Smooth muscle cell (in vitro differentiated cells): ENCODE results near the gene LYRM7. TPM values are rescaled to one million over a fixed set of nuclear protein-coding genes. Genes with fewer than 3 reads are reported as not detected.
A peak's percentile ranks its signal among the peaks of the same experiment; 100 is the strongest.
"Not testable (repeated sequence)": the region's sequence is repeated elsewhere in the genome, so short reads cannot be mapped to it uniquely, and the experiment has no call there.

ENCODE experiments used
- DNase-seq: peaks from one replicate; lab custom pipeline; 2025; ENCODE audit not compliant: unreplicated experiment; lab: John Stamatoyannopoulos, UW
- H2AFZ ChIP-seq: fragments of 200-600 bp; sonication (generic); 2 replicates; pipeline ENCODE4 v1.6.0; 2016; ENCODE audit warnings: antibody characterized with exemption, low read depth, mild to moderate bottlenecking
- H3F3A ChIP-seq: fragments of 200-600 bp; sonication (generic); 2 replicates; pipeline ENCODE4 v1.6.0; 2017; ENCODE audit warnings: antibody characterized with exemption, low read depth
- H3K27ac ChIP-seq: fragments of 200-600 bp; sonication (generic); 2 replicates; pipeline ENCODE4 v1.5.1; 2016; ENCODE audit warnings: low read depth, mild to moderate bottlenecking
- H3K27me3 ChIP-seq: fragments of 200-600 bp; sonication (generic); 2 replicates; pipeline ENCODE4 v1.6.1; 2016; ENCODE audit warnings: low read depth, mild to moderate bottlenecking
- H3K36me3 ChIP-seq: fragments of 200-600 bp; sonication (generic); 2 replicates; pipeline ENCODE4 v1.5.1; 2016; ENCODE audit warnings: low read depth
- H3K4me1 ChIP-seq: fragments of 200-600 bp; sonication (generic); 2 replicates; pipeline ENCODE4 v1.5.1; 2016; ENCODE audit warnings: low read depth
- H3K4me2 ChIP-seq: fragments of 200-600 bp; sonication (generic); 2 replicates; pipeline ENCODE4 v1.6.0; 2016; ENCODE audit warnings: mild to moderate bottlenecking
- H3K4me3 ChIP-seq: fragments of 200-600 bp; sonication (generic); 2 replicates; pipeline ENCODE4 v1.5.1; 2016; ENCODE audit warnings: mild to moderate bottlenecking
- H3K79me2 ChIP-seq: fragments of 200-600 bp; sonication (generic); 2 replicates; pipeline ENCODE4 v1.6.0; 2016; ENCODE audit warnings: low read depth, mild to moderate bottlenecking
- H3K9ac ChIP-seq: fragments of 200-600 bp; sonication (generic); 2 replicates; pipeline ENCODE4 v1.6.0; 2016; ENCODE audit warnings: low read depth
- H3K9me3 ChIP-seq: fragments of 200-600 bp; sonication (generic); replicated peaks from 2 replicates; pipeline ENCODE4 v1.5.1; 2016; ENCODE audit warnings: low read depth
- H4K20me1 ChIP-seq: fragments of 200-600 bp; sonication (generic); 2 replicates; pipeline ENCODE4 v1.6.0; 2016; ENCODE audit warnings: low read depth
- WGBS: methylation state at CpG from one replicate; pipeline ENCODE4 v1.1.7; 2016; ENCODE audit warnings: low lambda C conversion rate; 5-methylcytosine and 5-hydroxymethylcytosine counted together
- polyA plus RNA-seq: library from polyadenylated mRNA; unstranded; fragments of >200 nt; fragmentation: Nextera tagmentation; extraction: Ambion mirVana; gene quantifications from 2 replicates; pipeline ENCODE4 v1.2.1, GENCODE V29; 2016
- total RNA-seq: library from RNA; depleted of rRNA; stranded (reverse); fragments of >200 nt; gene quantifications from 2 replicates; pipeline ENCODE4 v1.2.3, GENCODE V29; 2014
- TF ChIP-seq, protein P1 (sequence below): fragments of 200-600 bp; sonication (generic); IDR thresholded peaks from 2 replicates; pipeline ENCODE4 v1.5.1; 2017; ENCODE audit warnings: borderline replicate concordance, mild to moderate bottlenecking, antibody characterized with exemption; ENCODE audit not compliant: insufficient read depth, poor library complexity, severe bottlenecking

LYRM7 gene
- total and polyA plus RNA-seq, 2 experiments from 2014 or later = 6.7 to 11.5 TPM

DNA sequence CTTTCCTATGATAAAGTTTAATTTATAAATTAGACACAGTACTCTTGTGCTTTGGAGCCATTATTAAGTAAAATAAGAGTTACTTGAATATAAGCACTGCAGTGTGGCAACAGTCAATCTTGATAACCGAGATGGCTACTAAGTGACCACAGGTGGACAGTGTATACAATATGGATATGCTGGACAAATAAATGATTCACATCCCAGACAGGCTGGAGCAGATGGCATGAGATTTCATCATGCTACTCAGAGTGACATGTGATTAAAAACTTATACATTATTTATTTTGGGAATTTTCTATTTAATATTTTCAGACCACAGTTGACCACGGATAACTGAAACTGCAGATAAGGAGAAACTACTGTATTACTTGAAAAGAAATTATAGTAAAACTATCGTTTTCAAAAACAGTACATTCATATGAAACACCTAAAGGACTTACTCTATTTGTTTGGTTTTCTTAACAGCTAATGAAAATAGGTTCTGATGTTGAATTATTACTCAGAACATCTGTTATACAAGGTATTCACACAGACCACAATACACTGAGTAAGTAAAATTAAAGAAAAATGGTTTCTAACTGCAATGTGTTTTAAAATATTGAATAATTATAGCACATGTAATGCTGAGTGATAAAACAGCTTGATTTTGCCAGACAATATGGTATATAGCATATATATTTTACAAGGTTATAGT lies 16.0 kb downstream of the LYRM7 start:
- H3K4me2 ChIP-seq = no peak overlapping the region
- no peak overlapping the region for H3K9ac ChIP-seq
- H3K79me2 ChIP-seq = no peaks in the 10 kb centered on the region
- no peak overlapping the region for H3K27ac ChIP-seq
- TF ChIP-seq, protein P1, sequence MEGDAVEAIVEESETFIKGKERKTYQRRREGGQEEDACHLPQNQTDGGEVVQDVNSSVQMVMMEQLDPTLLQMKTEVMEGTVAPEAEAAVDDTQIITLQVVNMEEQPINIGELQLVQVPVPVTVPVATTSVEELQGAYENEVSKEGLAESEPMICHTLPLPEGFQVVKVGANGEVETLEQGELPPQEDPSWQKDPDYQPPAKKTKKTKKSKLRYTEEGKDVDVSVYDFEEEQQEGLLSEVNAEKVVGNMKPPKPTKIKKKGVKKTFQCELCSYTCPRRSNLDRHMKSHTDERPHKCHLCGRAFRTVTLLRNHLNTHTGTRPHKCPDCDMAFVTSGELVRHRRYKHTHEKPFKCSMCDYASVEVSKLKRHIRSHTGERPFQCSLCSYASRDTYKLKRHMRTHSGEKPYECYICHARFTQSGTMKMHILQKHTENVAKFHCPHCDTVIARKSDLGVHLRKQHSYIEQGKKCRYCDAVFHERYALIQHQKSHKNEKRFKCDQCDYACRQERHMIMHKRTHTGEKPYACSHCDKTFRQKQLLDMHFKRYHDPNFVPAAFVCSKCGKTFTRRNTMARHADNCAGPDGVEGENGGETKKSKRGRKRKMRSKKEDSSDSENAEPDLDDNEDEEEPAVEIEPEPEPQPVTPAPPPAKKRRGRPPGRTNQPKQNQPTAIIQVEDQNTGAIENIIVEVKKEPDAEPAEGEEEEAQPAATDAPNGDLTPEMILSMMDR = no peak
- no peak for DNase-seq
- 96% methylated on average over 3 of the region's 3 CpGs for WGBS
- H2AFZ ChIP-seq = no peak overlapping the region
- H4K20me1 ChIP-seq = no peaks in the 10 kb centered on the region
- no peaks in the 10 kb centered on the region for H3K36me3 ChIP-seq
- no peaks in the 10 kb centered on the region for H3F3A ChIP-seq
- H3K4me1 ChIP-seq = no peaks in the 10 kb centered on the region
- H3K27me3 ChIP-seq = no peaks in the 10 kb centered on the region
- H3K9me3 ChIP-seq = no peaks in the 10 kb centered on the region
- H3K4me3 ChIP-seq = no peak overlapping the region

DNA sequence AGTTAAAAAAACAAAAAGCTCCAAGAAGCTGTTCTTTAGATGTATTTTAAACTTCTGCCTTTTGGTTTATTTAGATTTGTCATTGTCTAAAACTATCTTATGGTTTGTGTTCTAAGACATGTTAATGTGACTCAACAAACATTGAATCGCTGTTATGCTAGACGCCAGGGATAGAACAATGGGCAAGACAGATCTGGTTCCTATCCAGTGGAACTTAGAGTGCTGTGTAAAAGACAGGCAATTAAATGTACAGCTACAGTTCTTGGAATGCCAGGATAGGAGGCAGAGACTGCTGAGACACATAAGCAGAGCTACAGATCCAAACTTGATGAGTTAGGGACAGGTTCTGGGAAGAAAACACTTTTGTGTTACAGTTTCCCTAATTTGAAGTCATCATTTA lies 22.4 kb downstream of the LYRM7 start:
- Histone ChIP-seq H3K4me1 (no peaks in the 10 kb centered on the region), H3K36me3 (no peaks in the 10 kb centered on the region), H3K4me3 (no peak overlapping the region), H3K4me2 (no peak overlapping the region), H3F3A (peaks cover 5% of the 10 kb centered on the region), H4K20me1 (no peaks in the 10 kb centered on the region), H3K79me2 (no peaks in the 10 kb centered on the region), H3K9ac (no peak overlapping the region), H2AFZ (no peak overlapping the region), H3K27me3 (no peaks in the 10 kb centered on the region), H3K27ac (peak overlapping the region; percentile 18), H3K9me3 (no peaks in the 10 kb centered on the region)
- no peak for DNase-seq
- TF ChIP-seq, protein P1 = no peak
- WGBS = 17% methylated on average over 2 of the region's 2 CpGs

DNA sequence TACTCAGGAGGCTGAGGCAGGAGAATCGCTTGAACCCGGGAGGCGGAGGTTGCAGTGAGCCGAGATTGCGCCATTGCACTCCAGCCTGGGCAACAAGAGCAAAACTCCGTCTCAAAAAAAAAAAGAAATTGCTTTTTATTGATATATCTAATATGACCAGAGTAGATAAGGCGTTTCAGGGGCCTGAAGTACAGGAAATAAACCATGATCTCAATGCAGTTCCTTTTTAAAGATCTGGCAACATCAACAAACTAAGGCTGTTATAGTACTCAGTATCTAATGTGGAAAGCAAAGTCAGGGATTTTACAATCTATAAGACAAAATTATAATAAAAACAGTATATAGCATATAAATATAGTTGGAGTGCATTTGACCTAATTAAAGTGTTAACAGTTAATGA lies 23.2 kb downstream of the LYRM7 start:
- H3K36me3 ChIP-seq, H3K4me2 ChIP-seq, H3K27me3 ChIP-seq, DNase-seq, H3K4me3 ChIP-seq, H3K27ac ChIP-seq, H3K9me3 ChIP-seq, H3K4me1 ChIP-seq, H3F3A ChIP-seq, H4K20me1 ChIP-seq, H3K9ac ChIP-seq, H2AFZ ChIP-seq, H3K79me2 ChIP-seq: not testable (repeated sequence)
- 97% methylated on average over 7 of the region's 7 CpGs for WGBS

DNA sequence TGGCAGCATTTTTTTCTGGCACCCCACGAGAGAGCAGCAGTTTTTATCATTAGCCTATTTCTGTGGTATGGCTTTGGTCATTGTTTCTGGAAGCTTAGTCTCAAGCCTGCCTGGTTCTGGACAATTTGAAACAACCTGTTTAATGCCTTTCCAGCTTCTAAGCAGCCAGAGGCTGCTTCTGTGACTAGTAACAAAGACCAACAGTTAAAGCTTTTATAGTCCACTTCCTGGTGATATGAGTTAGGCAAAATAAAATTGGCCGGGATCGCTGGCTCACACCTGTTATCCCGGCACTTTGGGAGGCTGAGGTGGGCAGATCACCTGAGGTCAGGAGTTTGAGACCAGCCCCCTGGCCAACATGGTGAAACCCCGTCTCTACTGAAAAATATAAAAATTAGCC lies 24.0 kb downstream of the LYRM7 start:
- Histone ChIP-seq H2AFZ (no peak overlapping the region), H4K20me1 (no peaks in the 10 kb centered on the region), H3K27me3 (no peaks in the 10 kb centered on the region), H3F3A (peaks cover 5% of the 10 kb centered on the region), H3K27ac (no peak overlapping the region), H3K79me2 (no peaks in the 10 kb centered on the region), H3K4me3 (no peak overlapping the region), H3K4me1 (no peaks in the 10 kb centered on the region), H3K4me2 (no peak overlapping the region), H3K9ac (no peak overlapping the region), H3K36me3 (no peaks in the 10 kb centered on the region), H3K9me3 (no peaks in the 10 kb centered on the region)
- no peak for DNase-seq
- WGBS = 85% methylated on average over 5 of the region's 5 CpGs
- TF ChIP-seq, protein P1 = no peak
